Stimulated activated CD4-positive, alpha-beta T cell treated with anti-CD3 and anti-CD28 coated beads, Interleukin-12 subunit alpha, Interleukin-12 subunit beta, amount 100 ng/mL, for 24 hours (primary cell): ENCODE results near the gene TRPC3.
A peak's percentile ranks its signal among the peaks of the same experiment; 100 is the strongest.
"Not testable (repeated sequence)": the region's sequence is repeated elsewhere in the genome, so short reads cannot be mapped to it uniquely, and the experiment has no call there.

Experiments used
- DNase-seq, 2 experiments: peaks; one replicate each; pipeline ENCODE4 v3.0.0-alpha.2; 2020; ENCODE audit warnings: low read depth in 2 of 2

TRPC3 gene

DNA sequence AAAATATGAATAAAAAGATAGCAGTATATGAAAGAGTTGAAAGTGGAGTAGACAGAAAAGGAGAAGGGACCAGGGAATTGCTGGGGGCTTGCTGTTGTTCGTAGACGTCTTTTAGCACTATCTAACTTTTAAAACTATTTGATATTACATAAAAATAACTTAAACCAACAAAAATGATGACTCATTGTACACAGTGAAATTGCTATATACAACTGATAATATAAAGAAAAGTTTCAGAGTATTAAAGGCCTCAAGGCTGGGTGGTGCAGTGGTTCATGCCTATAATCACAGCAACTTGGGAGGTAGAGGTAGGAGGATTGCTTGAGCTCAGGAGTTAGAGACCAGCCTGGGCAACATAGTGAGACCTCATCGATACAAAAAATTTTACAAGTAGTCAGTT lies 5.2 kb downstream of the TRPC3 start:
- DNase-seq, result no peak

GRCh38 chr4:121943941-121944340 lies 7.9 kb downstream of the TRPC3 start:
- peak in 1 of 2 experiments; percentile 12 for DNase-seq

GRCh38 chr4:121939690-121940089 lies 12.2 kb downstream of the TRPC3 start:
- DNase-seq, result no peak

DNA sequence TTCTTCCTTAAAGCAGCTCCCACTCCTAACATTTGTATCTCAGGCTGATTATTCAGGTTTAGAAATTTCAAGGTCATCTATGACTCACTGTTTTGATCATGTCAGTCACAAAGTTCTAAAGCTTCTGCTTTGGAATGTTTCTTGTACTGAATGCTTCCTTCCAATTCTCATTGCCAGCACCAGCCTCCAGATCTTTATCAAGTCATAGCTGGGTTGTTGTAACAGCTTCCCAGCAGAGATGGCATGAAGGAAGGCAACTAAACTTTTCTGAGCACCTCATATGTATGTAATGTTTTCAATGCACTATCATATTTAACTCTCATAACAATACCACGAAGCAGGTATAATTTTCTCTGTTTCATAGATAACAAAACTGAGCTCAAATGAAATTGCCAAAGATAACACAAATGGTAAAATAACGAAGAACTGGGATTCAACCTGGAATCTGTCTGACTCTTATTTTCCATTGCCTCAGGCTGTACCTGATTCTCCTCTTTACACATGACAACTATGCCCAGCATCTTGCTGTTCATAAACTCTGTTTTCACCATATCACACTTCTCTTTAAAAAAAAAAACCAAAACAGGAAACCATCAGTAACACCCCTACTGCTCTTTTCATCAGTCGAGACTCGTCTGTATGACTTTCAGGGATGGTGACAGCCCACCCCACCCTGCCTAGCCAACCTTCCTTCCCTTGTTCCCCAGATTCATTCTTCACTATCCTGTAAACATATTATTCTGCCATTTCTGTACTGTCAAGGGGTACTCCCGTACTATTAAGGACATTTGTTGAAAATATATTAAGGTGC lies 13.4 kb downstream of the TRPC3 start:
- DNase-seq, result no peak

GRCh38 chr4:121936101-121936500 lies 15.8 kb downstream of the TRPC3 start:
- DNase-seq, result no peak

GRCh38 chr4:121934635-121935034 lies 17.2 kb downstream of the TRPC3 start:
- DNase-seq, result no peak

GRCh38 chr4:121932212-121932974 lies 19.5 kb downstream of the TRPC3 start:
- no peak for DNase-seq

- DNase-seq, result no peak
These were observed 21.6 kb downstream of the TRPC3 start for GRCh38 chr4:121930304-121930703.

DNA sequence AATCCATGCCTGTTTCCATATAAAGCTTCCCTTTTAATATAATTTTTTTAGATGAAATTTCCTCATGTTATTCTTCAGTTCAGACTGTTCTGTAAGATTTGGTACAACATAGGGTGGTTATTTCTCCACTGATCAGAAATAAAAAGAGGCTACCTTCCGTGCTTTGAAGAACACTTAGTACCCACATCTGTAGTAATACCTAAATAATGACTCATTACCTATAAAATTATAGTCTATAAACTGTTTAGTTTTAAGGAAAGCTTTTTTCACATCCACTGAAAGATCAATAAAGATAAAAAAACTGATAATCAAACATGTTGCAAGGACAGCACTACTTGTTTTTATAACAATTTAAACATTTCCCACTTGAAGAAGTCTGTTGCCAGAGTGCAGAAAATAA lies 23.9 kb downstream of the TRPC3 start:
- DNase-seq, result no peak

GRCh38 chr4:121926490-121926889 lies 25.4 kb downstream of the TRPC3 start:
- not testable (repeated sequence) for DNase-seq

DNA sequence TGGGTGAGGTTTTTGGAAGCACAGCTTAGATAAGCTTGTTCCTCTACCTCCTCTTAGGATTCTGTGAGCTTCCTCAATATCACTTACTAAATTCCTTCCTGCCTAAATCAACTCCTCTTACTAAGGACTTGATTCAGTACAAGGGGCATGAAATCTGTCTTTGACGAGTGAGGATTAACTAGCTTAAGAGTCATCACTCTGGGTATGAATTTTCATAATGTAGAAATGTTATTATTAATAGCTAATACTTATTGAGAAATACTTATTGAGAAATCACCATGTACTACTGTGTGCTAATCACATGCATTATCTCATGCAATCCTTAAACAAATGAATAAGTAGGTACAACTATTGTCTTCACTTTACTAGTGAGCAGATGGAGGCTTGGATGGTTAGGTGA lies 28.6 kb downstream of the TRPC3 start:
- no peak for DNase-seq

- no peak for DNase-seq
These were observed 38.2 kb downstream of the TRPC3 start for GRCh38 chr4:121913667-121914066.

DNA sequence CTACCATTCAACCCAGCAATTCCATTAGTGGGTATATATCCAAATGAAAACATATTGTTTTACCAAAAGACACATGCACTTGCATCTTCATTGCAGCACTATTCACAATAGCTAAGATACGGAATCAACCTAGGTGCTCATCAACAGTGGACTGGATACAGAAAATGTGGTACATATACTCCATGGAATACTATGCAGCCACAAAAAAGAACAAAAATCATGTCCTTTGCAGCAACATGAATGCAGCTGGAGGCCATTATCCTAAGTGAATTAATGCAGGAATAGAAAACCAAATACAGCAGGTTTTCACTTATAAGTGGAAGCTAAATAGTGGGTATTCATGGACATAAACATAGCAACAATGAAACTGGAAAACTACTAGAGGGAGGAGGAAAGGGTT lies 43.5 kb downstream of the TRPC3 start:
- no peak for DNase-seq

DNA sequence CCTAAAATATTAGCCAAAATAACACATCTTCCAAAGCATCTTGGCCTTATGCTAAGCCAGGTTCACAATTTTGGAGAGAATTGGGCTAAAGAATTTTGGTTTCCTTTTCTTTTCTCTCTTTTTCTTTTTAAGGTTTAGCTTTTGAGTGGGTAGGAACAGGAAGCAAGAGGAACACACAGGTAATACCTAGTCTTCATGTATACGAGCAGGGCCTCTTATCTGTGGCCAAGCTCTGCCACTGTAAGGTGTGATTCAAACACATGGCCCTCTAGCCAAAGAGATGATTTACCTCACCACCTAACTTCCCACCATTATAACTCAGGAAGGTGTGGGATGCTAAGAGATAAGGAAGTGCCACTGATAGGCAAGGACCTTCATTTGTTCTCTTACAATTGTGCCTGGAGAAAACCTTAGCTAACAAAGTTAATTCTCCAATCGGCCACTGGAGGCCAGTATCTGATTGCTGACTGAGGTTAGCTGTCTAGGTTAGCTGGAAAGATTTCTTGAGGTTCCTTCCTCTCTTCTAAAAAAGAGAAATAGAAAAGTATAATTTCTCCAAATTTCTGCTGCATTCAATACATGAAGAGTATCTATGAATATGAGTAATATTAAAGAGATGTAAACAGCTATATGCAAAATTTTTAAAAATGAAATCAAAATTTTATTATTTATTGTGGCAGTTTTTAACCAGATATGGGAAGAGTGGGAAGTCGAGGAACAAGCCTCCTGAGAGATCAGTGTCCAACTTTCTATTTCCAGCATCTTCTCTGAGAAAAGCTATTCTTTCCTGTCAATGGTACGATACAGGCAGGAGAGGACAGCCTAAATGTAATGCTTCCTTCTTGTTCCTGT lies 51.5 kb downstream of the TRPC3 start:
- DNase-seq, result peak; percentile 28 to 29

GRCh38 chr4:121898150-121898549 lies 53.7 kb downstream of the TRPC3 start:
- peak in 1 of 2 experiments; percentile 4 for DNase-seq

- no peak for DNase-seq
These were observed 63.7 kb downstream of the TRPC3 start for GRCh38 chr4:121888134-121888533.

GRCh38 chr4:121885115-121885514 lies 66.7 kb downstream of the TRPC3 start:
- no peak for DNase-seq

GRCh38 chr4:121881158-121881557 lies 70.7 kb downstream of the TRPC3 start:
- no peak for DNase-seq

- DNase-seq, result no peak
These were observed 72.7 kb downstream of the TRPC3 start for GRCh38 chr4:121879135-121879534.

DNA sequence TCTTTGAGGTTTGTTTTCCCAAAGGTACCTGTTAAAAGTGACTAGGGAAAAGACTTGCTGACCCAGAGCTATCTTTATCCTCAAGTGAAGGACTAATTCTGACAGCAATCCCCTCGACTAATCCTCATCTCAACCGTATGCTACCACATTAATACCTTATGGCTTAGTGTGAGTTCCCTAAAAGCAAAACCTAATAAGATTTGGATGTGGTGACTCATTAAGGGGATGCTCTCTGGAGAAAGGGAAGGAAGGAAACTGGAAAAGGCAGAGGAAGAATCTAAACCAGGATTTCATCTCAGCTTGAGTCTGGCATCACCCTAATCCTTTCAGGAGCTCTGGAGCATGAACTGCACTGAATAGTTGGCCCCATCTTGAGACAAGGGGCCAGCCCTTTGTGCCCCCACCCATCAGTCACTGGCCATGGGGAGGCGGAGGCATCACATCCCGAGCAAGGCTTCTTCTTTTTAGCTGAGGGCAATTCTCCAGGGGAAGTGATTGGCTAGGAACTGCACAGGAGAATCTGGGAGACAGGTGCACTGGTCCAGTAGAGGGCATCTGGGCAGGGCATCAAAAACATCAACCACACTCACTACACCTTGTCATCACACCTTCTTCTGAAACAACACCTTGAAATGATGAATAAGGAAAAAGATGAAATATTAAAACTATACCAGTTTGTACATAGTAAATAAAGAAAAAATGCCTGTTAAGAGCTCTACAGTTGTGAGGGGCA lies 74.7 kb downstream of the TRPC3 start:
- no peak for DNase-seq

DNA sequence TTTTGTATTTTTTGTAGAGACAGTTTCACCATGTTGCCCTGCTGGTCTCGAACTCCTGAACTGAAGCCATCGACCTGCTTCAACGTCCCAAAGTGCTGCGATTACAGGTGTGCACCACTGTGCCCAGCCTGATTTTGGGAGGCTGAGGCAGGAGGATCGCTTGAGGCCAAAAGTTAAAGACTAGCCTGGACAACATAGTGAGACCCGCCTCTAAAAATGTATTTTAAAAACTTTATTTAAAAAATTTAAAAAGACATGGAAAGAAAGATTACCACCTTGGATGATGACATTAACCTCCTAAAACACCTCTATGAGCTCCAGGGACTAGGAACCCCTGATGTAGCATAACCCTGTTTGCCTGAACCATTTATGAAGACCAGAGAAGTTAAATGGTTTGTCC lies 75.8 kb downstream of the TRPC3 start:
- DNase-seq, result no peak

DNA sequence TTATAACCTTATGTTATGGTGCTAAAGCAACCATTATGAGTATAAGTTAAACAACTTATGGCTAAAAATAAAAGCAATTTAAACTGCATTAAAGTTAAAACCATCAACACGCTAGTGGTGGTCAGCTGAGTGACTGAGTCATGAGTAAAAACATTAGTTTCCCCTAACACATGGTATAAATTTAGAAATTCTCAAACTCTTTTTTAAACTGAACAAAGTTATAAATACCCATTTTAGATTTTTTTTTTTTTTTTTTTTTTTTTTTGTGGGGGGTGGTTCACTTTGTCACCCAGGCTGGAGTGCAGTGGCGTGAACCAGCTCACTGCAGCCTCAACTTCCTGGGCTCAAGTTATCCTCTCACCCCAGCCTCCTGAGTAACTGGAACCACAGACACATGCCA lies 76.2 kb downstream of the TRPC3 start:
- no peak for DNase-seq
